ENCODE results near the gene HBQ1.
"Not testable (repeated sequence)": the region's sequence is repeated elsewhere in the genome, so short reads cannot be mapped to it uniquely, and the experiment has no call there.

Gene HBQ1

GRCh38 chr16:176006-176405 is 4.3 kb upstream of the HBQ1 start:
- not testable (repeated sequence) for DNase-seq (ENCODE audit: low spot score)

- DNase-seq (ENCODE audit: low spot score) = not testable (repeated sequence)
Measured at GRCh38 chr16:176477-177382, 3.5 kb upstream of the HBQ1 start, which contains the start of gene HBA1. TSS of gene HBA1 (plus strand) at chr16:176680. CDS start at chr16:176717, 37 bp downstream.

GRCh38 chr16:177394-177822 is 2.9 kb upstream of the HBQ1 start:
- DNase-seq (ENCODE audit: low spot score) = no peak

- DNase-seq (ENCODE audit: low spot score) = no peak
Measured at GRCh38 chr16:177981-178667, 2.1 kb upstream of the HBQ1 start.

- DNase-seq (ENCODE audit: low spot score) = no peak
Measured at GRCh38 chr16:178668-179015, 1.6 kb upstream of the HBQ1 start.

- DNase-seq (ENCODE audit: low spot score) = no peak
Measured at GRCh38 chr16:179211-180092, 807 bp upstream of the HBQ1 start.

GRCh38 chr16:180681-181564 is 664 bp downstream of the HBQ1 start:
- peak; percentile 18 for DNase-seq (ENCODE audit: low spot score)

- DNase-seq (ENCODE audit: low spot score) = no peak
Measured at GRCh38 chr16:181565-182021, 1.3 kb downstream of the HBQ1 start.

GRCh38 chr16:183005-183404 is 2.7 kb downstream of the HBQ1 start:
- no peak for DNase-seq (ENCODE audit: low spot score)

- no peak for DNase-seq (ENCODE audit: low spot score)
Measured at GRCh38 chr16:185213-185612, 5.0 kb downstream of the HBQ1 start.

GRCh38 chr16:185691-186090 is 5.4 kb downstream of the HBQ1 start:
- DNase-seq (ENCODE audit: low spot score) = no peak

GRCh38 chr16:187330-187729 is 7.1 kb downstream of the HBQ1 start:
- DNase-seq (ENCODE audit: low spot score) = no peak

- no peak for DNase-seq (ENCODE audit: low spot score)
Measured at GRCh38 chr16:188674-189073, 8.4 kb downstream of the HBQ1 start.

- DNase-seq (ENCODE audit: low spot score) = no peak
Measured at GRCh38 chr16:189604-190186, 9.4 kb downstream of the HBQ1 start.

GRCh38 chr16:191831-192230 is 11.6 kb downstream of the HBQ1 start:
- DNase-seq (ENCODE audit: low spot score) = no peak

GRCh38 chr16:192686-193085 is 12.4 kb downstream of the HBQ1 start:
- DNase-seq (ENCODE audit: low spot score) = no peak

GRCh38 chr16:193441-193840 is 13.2 kb downstream of the HBQ1 start:
- DNase-seq (ENCODE audit: low spot score) = no peak

- DNase-seq (ENCODE audit: low spot score) = no peak
Measured at GRCh38 chr16:194516-194915, 14.3 kb downstream of the HBQ1 start.

GRCh38 chr16:200388-200787 is 20.1 kb downstream of the HBQ1 start:
- no peak for DNase-seq (ENCODE audit: low spot score)

- no peak for DNase-seq (ENCODE audit: low spot score)
Measured at GRCh38 chr16:203246-203645, 23.0 kb downstream of the HBQ1 start.

GRCh38 chr16:204046-204445 is 23.8 kb downstream of the HBQ1 start:
- DNase-seq (ENCODE audit: low spot score) = not testable (repeated sequence)
